ENCODE results near the gene CDH12.

CDH12 gene

GRCh38 chr5:22757776-22758175, 95.4 kb downstream of the CDH12 start:
- no peak for DNase-seq

GRCh38 chr5:22754155-22754554, 99.0 kb downstream of the CDH12 start:
- DNase-seq: no peak

GRCh38 chr5:22751536-22751935, 101.6 kb downstream of the CDH12 start:
- no peak for DNase-seq

- DNase-seq: no peak
Observed at GRCh38 chr5:22736443-22737003, 116.6 kb downstream of the CDH12 start.

- no peak for DNase-seq
Observed at GRCh38 chr5:22734907-22735306, 118.2 kb downstream of the CDH12 start.

GRCh38 chr5:22728610-22729009, 124.5 kb downstream of the CDH12 start:
- DNase-seq: no peak

GRCh38 chr5:22722491-22722890, 130.7 kb downstream of the CDH12 start:
- DNase-seq: no peak

- no peak for DNase-seq
Observed at GRCh38 chr5:22722056-22722455, 131.1 kb downstream of the CDH12 start.

GRCh38 chr5:22719842-22720241, 133.3 kb downstream of the CDH12 start:
- DNase-seq: no peak

GRCh38 chr5:22710660-22711059, 142.5 kb downstream of the CDH12 start:
- no peak for DNase-seq

GRCh38 chr5:22709743-22710142, 143.4 kb downstream of the CDH12 start:
- no peak for DNase-seq

- DNase-seq: no peak
Observed at GRCh38 chr5:22708770-22709328, 144.3 kb downstream of the CDH12 start.

- DNase-seq: no peak
Observed at GRCh38 chr5:22706901-22707300, 146.2 kb downstream of the CDH12 start.

GRCh38 chr5:22699319-22699718, 153.8 kb downstream of the CDH12 start:
- DNase-seq: no peak

GRCh38 chr5:22693121-22693520, 160.0 kb downstream of the CDH12 start:
- no peak for DNase-seq

GRCh38 chr5:22683050-22683449, 170.1 kb downstream of the CDH12 start:
- no peak for DNase-seq

GRCh38 chr5:22678886-22679285, 174.3 kb downstream of the CDH12 start:
- DNase-seq: no peak

- DNase-seq: no peak
Observed at GRCh38 chr5:22673131-22673530, 180.0 kb downstream of the CDH12 start.

- DNase-seq: no peak
Observed at GRCh38 chr5:22669345-22669744, 183.8 kb downstream of the CDH12 start.

GRCh38 chr5:22665801-22666200, 187.3 kb downstream of the CDH12 start:
- DNase-seq: no peak

- DNase-seq: no peak
Observed at GRCh38 chr5:22663134-22663533, 190.0 kb downstream of the CDH12 start.

GRCh38 chr5:22662391-22662790, 190.8 kb downstream of the CDH12 start:
- DNase-seq: no peak

GRCh38 chr5:22651355-22651754, 201.8 kb downstream of the CDH12 start:
- DNase-seq: no peak

GRCh38 chr5:22650511-22650910, 202.6 kb downstream of the CDH12 start:
- no peak for DNase-seq

- DNase-seq: no peak
Observed at GRCh38 chr5:22649074-22649473, 204.1 kb downstream of the CDH12 start.
